ENCODE measurements around the gene NOP56. TPM values are rescaled to one million over a fixed set of nuclear protein-coding genes. Genes with fewer than 3 reads are reported as not detected.

Gene NOP56
- total RNA-seq, 1 experiment from 2014 or later, result 582 TPM

- Histone ChIP-seq H3K27ac (ENCODE audit: low read depth, low read length) (no peak overlapping the region), H3K9me3 (ENCODE audit: control insufficient read depth in 1 of 2, insufficient read depth in 1 of 2, low read depth in 1 of 2, low read length in 2 of 2) (peaks cover 0 to 5% of the 10 kb centered on the region in 2 experiments; a peak in 1 of 4 replicates), H3K79me2 (ENCODE audit: insufficient read depth, low read length) (no peaks in the 10 kb centered on the region), H3K4me3 (replicated peaks in 1 of 2; ENCODE audit: low read depth in 1 of 2, low read length in 2 of 2) (no peak overlapping the region), H3K9me2 (ENCODE audit: insufficient read depth) (no peaks in the 10 kb centered on the region), H3K9ac (ENCODE audit: low read length) (no peak overlapping the region), H4K20me1 (ENCODE audit: insufficient read depth) (no peaks in the 10 kb centered on the region), H3K4me1 (ENCODE audit: control insufficient read depth in 1 of 2, insufficient read depth in 2 of 2, low read length in 2 of 2) (peaks cover 13 to 15% of the 10 kb centered on the region in 2 experiments), H3K27me3 (ENCODE audit: insufficient read depth, low read length) (no peaks in the 10 kb centered on the region), H3K4me2 (ENCODE audit: low read length) (no peak overlapping the region), H2AFZ (ENCODE audit: low read depth, low read length, poor library complexity, severe bottlenecking) (no peak overlapping the region), H3K36me3 (ENCODE audit: control insufficient read depth in 1 of 2, insufficient read depth in 2 of 2, low read length in 2 of 2) (no peaks in the 10 kb centered on the region)
- ATAC-seq (peak; percentile 49; the same call in 1 of the 2 replicates), DNase-seq (ENCODE audit: low read depth, low spot score) (no peak)
- TF ChIP-seq CTCF (IDR thresholded peaks at IDR 0.05 in 2 of 3, conservative IDR thresholded peaks at IDR 0.05 in 1 of 3; ENCODE audit: borderline replicate concordance in 1 of 3, insufficient read depth in 1 of 3, low read depth in 2 of 3, low read length in 2 of 3) (peak; percentile 23 to 32 (median 31); a peak in 4 of 6 replicates), RAD21 (IDR thresholded peaks at IDR 0.05; ENCODE audit: low read depth) (peak; percentile 49), CEBPB (IDR thresholded peaks at IDR 0.05; ENCODE audit: low read depth) (no peak), YY1 (IDR thresholded peaks at IDR 0.05; ENCODE audit: extremely low read depth, insufficient replicate concordance, low read depth, low read length) (no peak)
- ChIA-PET RAD21 (ENCODE audit: low non-redundant PET in 1 of 2, low total read pairs in 2 of 2, uncharacterized antibody in 2 of 2, unreplicated experiment in 2 of 2) (no interaction called here), CTCF (interaction anchor here (1.0 to 2.3 kb wide), 4 partner anchors 11 to 109 kb away, joined by 4 to 10 read pairs (median 6); no protein-coding TSS in a partner anchor), POLR2A (interaction anchor here (0.7 to 1.1 kb wide), 2 partner anchors 13 to 160 kb away, joined by 3 read pairs; partner anchors contain the start of gene SNRPB)
- BruUV-seq (replicated peaks), result no TSS peak
- intact Hi-C loops (cut with micrococcal nuclease), result no loop called here
Measured at GRCh38 chr20:2631228-2631627, 21.2 kb upstream of the NOP56 start.

GRCh38 chr20:2633381-2633780 is 19.1 kb upstream of the NOP56 start:
- intact Hi-C loops (cut with micrococcal nuclease), result no loop called here

More at GRCh38 chr20:2633381-2633780, 19.1 kb upstream of the NOP56 start:
- no TSS peak for BruUV-seq (replicated peaks)
- no peak overlapping the region for H2AFZ ChIP-seq (ENCODE audit: low read depth, low read length, poor library complexity, severe bottlenecking)
- H3K4me2 ChIP-seq (ENCODE audit: low read length), result no peak overlapping the region
- ATAC-seq, result no peak
- H3K9ac ChIP-seq (ENCODE audit: low read length), result no peak overlapping the region
- RAD21 ChIA-PET (ENCODE audit: low non-redundant PET in 1 of 2, low total read pairs in 2 of 2, uncharacterized antibody in 2 of 2, unreplicated experiment in 2 of 2), result no interaction called here
- TF ChIP-seq CEBPB (IDR thresholded peaks at IDR 0.05; ENCODE audit: low read depth), result no peak
- no peak for TF ChIP-seq EZH2phosphoT487 (IDR thresholded peaks at IDR 0.05; ENCODE audit: borderline replicate concordance)
- no peak for TF ChIP-seq EGR1 (IDR thresholded peaks at IDR 0.05; ENCODE audit: low read depth)
- TF ChIP-seq CTCF (IDR thresholded peaks at IDR 0.05 in 2 of 3, conservative IDR thresholded peaks at IDR 0.05 in 1 of 3; ENCODE audit: borderline replicate concordance in 1 of 3, insufficient read depth in 1 of 3, low read depth in 2 of 3, low read length in 2 of 3), result no peak
- TF ChIP-seq FOSL1 (IDR thresholded peaks at IDR 0.05; ENCODE audit: low read depth), result no peak
- no peak for TF ChIP-seq ZBTB33 (IDR thresholded peaks at IDR 0.05; ENCODE audit: extremely low read depth, insufficient replicate concordance, low read length)
- TF ChIP-seq JUND (IDR thresholded peaks at IDR 0.05), result no peak
- no peak for TF ChIP-seq SP1 (IDR thresholded peaks at IDR 0.05; ENCODE audit: low read depth)
- TF ChIP-seq SRF (IDR thresholded peaks at IDR 0.05; ENCODE audit: low read depth), result no peak
- no peaks in the 10 kb centered on the region for H4K20me1 ChIP-seq (ENCODE audit: insufficient read depth)
- H3K4me3 ChIP-seq (replicated peaks in 1 of 2; ENCODE audit: low read depth in 1 of 2, low read length in 2 of 2), result no peak overlapping the region
- CTCF ChIA-PET, result no interaction called here
- H3K27ac ChIP-seq (ENCODE audit: low read depth, low read length), result no peak overlapping the region
- no peaks in the 10 kb centered on the region for H3K9me3 ChIP-seq (ENCODE audit: control insufficient read depth in 1 of 2, insufficient read depth in 1 of 2, low read depth in 1 of 2, low read length in 2 of 2)
- no peaks in the 10 kb centered on the region for H3K27me3 ChIP-seq (ENCODE audit: insufficient read depth, low read length)
- H3K36me3 ChIP-seq (ENCODE audit: control insufficient read depth in 1 of 2, insufficient read depth in 2 of 2, low read length in 2 of 2), result no peaks in the 10 kb centered on the region
- POLR2A ChIA-PET, result no interaction called here
- no peaks in the 10 kb centered on the region for H3K79me2 ChIP-seq (ENCODE audit: insufficient read depth, low read length)
- no peak for DNase-seq (ENCODE audit: low read depth, low spot score)
- no peaks in the 10 kb centered on the region for H3K4me1 ChIP-seq (ENCODE audit: control insufficient read depth in 1 of 2, insufficient read depth in 2 of 2, low read length in 2 of 2)
- H3K9me2 ChIP-seq (ENCODE audit: insufficient read depth), result no peaks in the 10 kb centered on the region
